Heart left ventricle (tissue), 16 donors: ENCODE results near the gene NINL. TPM values are rescaled to one million over a fixed set of nuclear protein-coding genes. Genes with fewer than 3 reads are reported as not detected.

Source experiments
- ATAC-seq, 4 donors: fragments of 200-7000 bp; cut with Tn5 transposase; one replicate each; pipeline ENCODE4 v1.9.1; 2020 to 2022; ENCODE audit warnings: moderate library complexity in 4 of 4, mild to moderate bottlenecking in 3 of 4, moderate number of reproducible peaks in 1 of 4
- DNase-seq, 5 donors: peaks; one replicate each; pipeline ENCODE4 v3.0.0-alpha.2; 2020
- H3K27ac ChIP-seq, 12 donors: fragments of 200-600 bp; sonication (generic) in 4 of 12; one replicate each; pipeline versions ENCODE4 v1.5.0 to v1.8.0; 2016 to 2022; ENCODE audit warnings: mild to moderate bottlenecking in 2 of 12
- H3K27me3 ChIP-seq, 9 donors: fragments of 200-600 bp; sonication (generic) in 2 of 9; one replicate each; pipeline versions ENCODE4 v1.5.1 to v1.8.0; 2016 to 2022; ENCODE audit warnings: mild to moderate bottlenecking in 3 of 9
- H3K36me3 ChIP-seq, 9 donors: fragments of 200-600 bp; sonication (generic) in 2 of 9; one replicate each; pipeline versions ENCODE4 v1.5.0 to v1.8.0; 2018 to 2022; ENCODE audit warnings: mild to moderate bottlenecking in 2 of 9
- H3K4me1 ChIP-seq, 12 donors: fragments of 200-600 bp; sonication (generic) in 4 of 12; one replicate each; pipeline versions ENCODE4 v1.5.0 to v1.8.0; 2016 to 2022; ENCODE audit warnings: mild to moderate bottlenecking in 3 of 12
- H3K4me3 ChIP-seq, 12 donors: fragments of 200-600 bp; sonication (generic) in 4 of 12; one replicate each; pipeline versions ENCODE4 v1.5.0 to v1.8.0; 2017 to 2022; ENCODE audit warnings: mild to moderate bottlenecking in 9 of 12, moderate library complexity in 4 of 12
- H3K9me3 ChIP-seq, 12 donors: fragments of 200-600 bp; sonication (generic) in 4 of 12; one replicate each; pipeline versions ENCODE4 v1.5.0 to v1.8.0; 2016 to 2022; ENCODE audit warnings: mild to moderate bottlenecking in 1 of 12
- POLR2A ChIP-seq, 2 donors: fragments of 450-650 bp; IDR thresholded peaks; one replicate each; pipeline ENCODE4 v1.6.1; 2017; ENCODE audit warnings: antibody characterized with exemption in 2 of 2, mild to moderate bottlenecking in 2 of 2, moderate library complexity in 2 of 2
- WGBS, 4 donors: extraction: QIAGEN DNeasy Blood & Tissue Kit in 2 of 4; methylation state at CpG; one replicate each; pipeline versions ENCODE4 v1.1.5 to v1.1.7; 2013 to 2018; 5-methylcytosine and 5-hydroxymethylcytosine counted together
- intact Hi-C, 10 donors: fragments of 100-400 bp; cut with DNase I; formaldehyde crosslinking; loops; one replicate each; pipeline versions ENCODE4 v1.11.1 to v1.14.2; 2022
- polyA plus RNA-seq, 2 donors: library from polyadenylated mRNA; stranded (reverse); fragments of 200-250 nt; gene quantifications; one replicate each; pipeline ENCODE4 v1.2.3, GENCODE V29; 2013
- total RNA-seq, 9 donors: library from RNA; depleted of rRNA in 2 of 9; stranded (reverse); fragments of >200 nt in 2 of 9; fragmentation: NEBNext Ultra II Directional in 3 of 9; extraction: Animal tissue kit (Norgen Biotek cat#: 25700) in 3 of 9; gene quantifications; one replicate each; pipeline versions ENCODE4 v1.1.0 to v1.2.4, GENCODE V29; 2016 to 2023
- TF ChIP-seq, protein P1 (sequence below), 12 donors: fragments of 200-600 bp; sonication (generic) in 4 of 12; IDR thresholded peaks; one replicate each; pipeline versions ENCODE4 v1.5.0 to v1.8.0; 2018 to 2022; ENCODE audit warnings: antibody characterized with exemption in 12 of 12, mild to moderate bottlenecking in 5 of 12
- donor health status: ischemic (EF 13 %, LVEDD 7.1; RV severe dilation, severe dysfunction).
- donor health status: healthy with polysubstance abuse.
- donor health status: DM: no; HTN: yes; CAD: no.
- donor health status: DM: no; HTN: no; CAD: no.
- donor health status: ischemic (EF 25% LVEDD 6.9; RV normal size, moderate dysfunction).
- donor health status: ischemic (EF 25% LVEDD 5.7; RV mildly dilated, moderate dysfunction).
- donor health status: healthy.
- donor health status: DM: yes; HTN: yes; CAD: no.
- donor health status: ischemic (EF 35%, LVEDD 5.7; RV mildly dilated, moderate dysfunction).
- donor health status: nonischemic (EF 11% LVEDD 7.7; RV severe dilation, severe dysfunction).
- donor health status: DM: yes; HTN: yes; CAD: no.
- donor health status: PGD.
- donor health status: ischemic (EF 29% LVEDD 5.4; RV normal size, mild dysfunction).
- donor health status: nonischemic (EF 23%, LVEDD 6.1; RV moderate dilation, normal function).

The NINL gene
- total and polyA plus RNA-seq, 11 donors: 0.78 to 7.1 (median 2.9) TPM

DNA sequence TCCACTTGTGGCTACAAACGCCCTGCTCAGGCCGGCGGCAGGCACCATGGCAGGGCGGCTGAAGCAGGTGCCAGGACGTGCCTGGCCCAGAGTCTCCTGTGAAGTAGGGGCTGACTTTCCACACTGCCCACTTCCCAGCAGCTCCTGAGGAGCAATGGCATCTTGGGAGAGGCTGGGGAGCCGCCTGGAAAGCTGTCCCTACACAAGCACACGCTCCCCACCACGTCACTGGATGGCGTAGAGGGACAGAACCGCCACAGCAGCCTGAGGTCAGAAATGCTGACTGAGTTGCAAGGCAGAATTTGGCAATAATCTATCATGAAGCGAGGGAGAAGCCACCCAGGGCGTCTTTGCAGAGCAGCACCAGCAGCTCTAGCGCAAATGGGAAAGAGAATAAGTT lies 86.3 kb downstream of the NINL start:
- DNase-seq: peak in 1 of 5 donors; percentile 44
- peaks cover 0 to 12% (median 0%) of the 10 kb centered on the region in 9 donors for H3K36me3 ChIP-seq
- H3K9me3 ChIP-seq: no peaks in the 10 kb centered on the region
- no peak for ATAC-seq
- H3K27ac ChIP-seq: no peak overlapping the region
- intact Hi-C loops: no loop called here
- 94 to 99% (median 95%) methylated on average over 13 of the region's 13 CpGs for WGBS, 4 donors
- no peaks in the 10 kb centered on the region for H3K4me1 ChIP-seq
- TF ChIP-seq POLR2A (IDR thresholded peaks at IDR 0.05): no peak
- TF ChIP-seq, protein P1, sequence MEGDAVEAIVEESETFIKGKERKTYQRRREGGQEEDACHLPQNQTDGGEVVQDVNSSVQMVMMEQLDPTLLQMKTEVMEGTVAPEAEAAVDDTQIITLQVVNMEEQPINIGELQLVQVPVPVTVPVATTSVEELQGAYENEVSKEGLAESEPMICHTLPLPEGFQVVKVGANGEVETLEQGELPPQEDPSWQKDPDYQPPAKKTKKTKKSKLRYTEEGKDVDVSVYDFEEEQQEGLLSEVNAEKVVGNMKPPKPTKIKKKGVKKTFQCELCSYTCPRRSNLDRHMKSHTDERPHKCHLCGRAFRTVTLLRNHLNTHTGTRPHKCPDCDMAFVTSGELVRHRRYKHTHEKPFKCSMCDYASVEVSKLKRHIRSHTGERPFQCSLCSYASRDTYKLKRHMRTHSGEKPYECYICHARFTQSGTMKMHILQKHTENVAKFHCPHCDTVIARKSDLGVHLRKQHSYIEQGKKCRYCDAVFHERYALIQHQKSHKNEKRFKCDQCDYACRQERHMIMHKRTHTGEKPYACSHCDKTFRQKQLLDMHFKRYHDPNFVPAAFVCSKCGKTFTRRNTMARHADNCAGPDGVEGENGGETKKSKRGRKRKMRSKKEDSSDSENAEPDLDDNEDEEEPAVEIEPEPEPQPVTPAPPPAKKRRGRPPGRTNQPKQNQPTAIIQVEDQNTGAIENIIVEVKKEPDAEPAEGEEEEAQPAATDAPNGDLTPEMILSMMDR (IDR thresholded peaks at IDR 0.05): no peak
- no peak overlapping the region for H3K4me3 ChIP-seq
- H3K27me3 ChIP-seq: no peaks in the 10 kb centered on the region

DNA sequence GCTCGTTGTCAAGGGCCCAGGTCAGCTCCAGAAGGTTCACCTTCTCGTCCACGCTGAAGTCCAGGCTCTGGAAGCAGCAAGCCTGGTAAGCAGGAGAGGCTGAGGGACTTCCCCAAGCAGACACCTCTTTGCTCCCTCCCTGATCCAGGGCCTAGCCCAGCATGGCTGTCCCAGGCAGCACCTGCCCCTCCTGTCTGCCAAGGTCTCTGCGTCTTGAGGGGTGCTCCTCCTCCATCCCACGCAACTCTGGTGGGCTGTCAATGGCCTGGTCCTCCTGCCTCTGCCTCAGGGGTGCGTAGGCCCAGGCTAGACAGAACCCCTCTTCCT lies 87.1 kb downstream of the NINL start:
- H3K27ac ChIP-seq: no peak overlapping the region
- 88 to 95% (median 95%) methylated on average over 5 to 6 of the region's 6 CpGs for WGBS, 4 donors
- no peak for ATAC-seq
- H3K36me3 ChIP-seq: peaks cover 0 to 12% (median 0%) of the 10 kb centered on the region in 9 donors
- no peak for TF ChIP-seq POLR2A (IDR thresholded peaks at IDR 0.05)
- TF ChIP-seq, protein P1 (IDR thresholded peaks at IDR 0.05): no peak
- intact Hi-C loops: no loop called here
- no peak overlapping the region for H3K4me3 ChIP-seq
- H3K9me3 ChIP-seq: no peaks in the 10 kb centered on the region
- no peaks in the 10 kb centered on the region for H3K27me3 ChIP-seq
- peak in 1 of 5 donors; percentile 20 for DNase-seq
- no peaks in the 10 kb centered on the region for H3K4me1 ChIP-seq

DNA sequence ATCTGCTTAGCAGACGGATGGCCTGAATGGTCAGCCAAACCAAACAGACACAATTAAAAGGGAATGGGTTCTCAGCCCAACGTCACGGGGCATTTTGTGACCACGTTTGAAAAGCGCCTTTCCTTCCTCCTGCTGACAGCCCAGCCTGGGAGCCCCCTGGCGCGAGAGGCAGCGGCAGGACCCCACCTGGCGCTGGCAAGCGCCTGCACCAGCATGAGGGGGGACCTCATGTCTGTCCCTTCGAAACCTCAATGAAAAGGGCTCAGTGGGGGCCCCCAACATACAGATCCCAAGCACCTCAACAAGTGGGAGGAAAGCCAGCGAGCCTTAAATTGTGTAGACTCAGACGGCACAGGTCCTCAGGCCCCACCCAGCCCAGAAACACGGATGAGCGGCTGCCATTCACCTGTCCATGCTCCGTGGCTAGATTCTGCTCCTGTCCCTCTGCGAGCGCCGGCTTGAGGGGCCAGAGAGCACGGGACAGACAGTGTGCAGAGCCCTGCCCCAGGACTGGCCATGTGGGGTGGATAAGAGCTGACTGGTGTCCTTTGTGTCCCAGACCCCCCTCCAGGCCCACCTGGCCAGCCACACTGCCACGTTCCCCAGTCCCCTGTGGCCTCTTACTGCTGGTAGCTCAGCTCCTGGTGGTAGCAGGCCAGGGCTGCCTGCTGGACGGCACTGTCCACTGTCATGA lies 87.6 kb downstream of the NINL start:
- TF ChIP-seq POLR2A (IDR thresholded peaks at IDR 0.05): no peak
- TF ChIP-seq, protein P1 (IDR thresholded peaks at IDR 0.05): no peak
- no peaks in the 10 kb centered on the region for H3K9me3 ChIP-seq
- WGBS, 4 donors: 89 to 93% (median 90%) methylated on average over 20 to 22 of the region's 22 CpGs
- no peaks in the 10 kb centered on the region for H3K4me1 ChIP-seq
- intact Hi-C loops: no loop called here
- no peak overlapping the region for H3K27ac ChIP-seq
- DNase-seq (peak in 1 of 5 donors; percentile 42), ATAC-seq (no peak)
- H3K36me3 ChIP-seq: peaks cover 0 to 9% (median 0%) of the 10 kb centered on the region in 9 donors
- H3K27me3 ChIP-seq: no peaks in the 10 kb centered on the region
- no peak overlapping the region for H3K4me3 ChIP-seq

DNA sequence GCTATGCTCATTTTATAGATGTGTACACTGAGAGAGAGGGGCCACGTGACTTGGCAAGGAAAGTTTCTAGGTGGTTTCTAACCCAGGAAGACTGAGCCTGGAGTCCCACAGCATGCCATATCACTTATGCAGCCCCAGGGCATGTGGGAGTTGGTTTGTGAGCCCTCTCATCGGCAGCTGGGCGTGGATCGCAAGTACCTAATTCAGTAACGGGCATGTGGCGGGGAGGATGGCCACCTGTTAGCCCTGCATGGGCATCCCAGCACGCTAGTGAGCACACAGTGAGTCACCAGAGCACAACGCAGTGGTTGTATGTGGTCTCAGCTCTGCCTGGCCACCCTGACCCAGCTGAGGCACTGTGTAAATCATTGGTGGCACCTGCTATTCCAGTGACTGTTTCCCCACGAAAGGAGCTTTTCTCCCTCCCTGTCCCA lies 88.3 kb downstream of the NINL start:
- peak in 1 of 5 donors; percentile 36 for DNase-seq
- H3K9me3 ChIP-seq: no peaks in the 10 kb centered on the region
- ATAC-seq: no peak
- H3K27ac ChIP-seq: no peak overlapping the region
- no peaks in the 10 kb centered on the region for H3K4me1 ChIP-seq
- H3K36me3 ChIP-seq: peaks cover 0 to 9% (median 0%) of the 10 kb centered on the region in 9 donors
- WGBS, 4 donors: 90 to 94% (median 92%) methylated on average over 7 to 9 of the region's 9 CpGs
- intact Hi-C loops: no loop called here
- H3K4me3 ChIP-seq: no peak overlapping the region
- H3K27me3 ChIP-seq: no peaks in the 10 kb centered on the region
- TF ChIP-seq, protein P1 (IDR thresholded peaks at IDR 0.05): no peak
- TF ChIP-seq POLR2A (IDR thresholded peaks at IDR 0.05): no peak
